ENCODE results near the gene SIK3.

Gene SIK3

GRCh38 chr11:116895048-116895757, 203.0 kb downstream of the SIK3 start:
- DNase-seq (ENCODE audit: low read depth): no peak

DNA sequence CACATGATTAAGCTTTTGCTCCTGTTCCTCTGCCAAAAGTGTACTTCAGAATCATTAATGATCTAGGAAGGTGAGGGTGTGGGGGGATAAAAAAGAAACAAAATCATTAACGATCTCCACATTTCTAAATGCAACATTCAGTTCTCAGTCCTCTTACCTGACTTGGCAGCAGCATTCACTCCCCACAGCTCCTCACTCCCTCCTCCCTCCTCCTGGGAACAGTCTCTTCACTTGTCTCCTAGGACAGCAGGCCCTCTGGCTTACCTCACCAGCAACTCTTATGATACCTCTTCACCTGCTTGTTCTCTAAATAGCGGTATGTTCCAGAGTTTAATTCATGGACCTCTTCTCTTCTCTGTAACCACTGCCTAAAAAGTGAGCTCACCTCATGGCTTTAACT, 204.3 kb downstream of the SIK3 start:
- DNase-seq (ENCODE audit: low read depth): no peak

DNA sequence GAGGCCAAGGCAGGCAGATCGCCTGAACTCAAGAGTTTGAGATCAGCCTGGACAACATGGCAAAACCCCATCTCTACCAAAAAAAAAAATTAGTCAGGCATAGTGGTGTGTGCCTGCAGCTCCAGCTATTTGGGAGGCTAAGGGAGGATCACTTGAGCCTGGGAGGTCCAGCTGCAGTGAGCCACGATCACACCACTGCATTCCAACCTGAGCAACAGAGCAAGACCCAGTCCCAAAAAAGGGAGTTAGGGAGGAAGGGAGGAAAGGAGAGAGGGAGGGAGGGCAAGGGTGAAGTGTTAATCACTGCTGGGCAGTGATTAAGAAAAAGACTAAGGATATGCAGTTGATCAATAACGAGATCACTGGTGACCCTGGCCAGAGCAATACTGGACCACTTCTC, 204.8 kb downstream of the SIK3 start:
- DNase-seq (ENCODE audit: low read depth): no peak

- no peak for DNase-seq (ENCODE audit: low read depth)
These were observed 205.9 kb downstream of the SIK3 start for GRCh38 chr11:116892374-116892773.

DNA sequence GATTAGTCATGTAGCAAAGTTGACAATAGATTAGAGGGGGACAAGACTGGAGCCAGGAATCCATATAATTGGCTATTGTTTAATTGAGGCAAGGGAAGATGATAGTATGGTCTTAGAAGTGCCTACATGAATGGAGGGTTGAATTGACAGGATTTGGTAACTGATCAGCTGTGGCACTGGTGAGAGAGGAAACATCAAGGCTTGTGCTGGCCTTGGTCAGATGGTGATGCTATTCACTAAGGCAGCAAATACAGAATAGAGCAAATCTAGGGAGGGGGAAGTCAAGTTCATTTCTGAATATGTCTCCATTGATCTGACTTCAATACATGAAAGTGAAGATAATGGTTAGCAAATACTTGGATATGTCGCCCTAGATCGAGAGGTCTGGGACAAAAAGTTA, 206.5 kb downstream of the SIK3 start:
- no peak for DNase-seq (ENCODE audit: low read depth)

- no peak for DNase-seq (ENCODE audit: low read depth)
These were observed 207.6 kb downstream of the SIK3 start for GRCh38 chr11:116890607-116891006.

DNA sequence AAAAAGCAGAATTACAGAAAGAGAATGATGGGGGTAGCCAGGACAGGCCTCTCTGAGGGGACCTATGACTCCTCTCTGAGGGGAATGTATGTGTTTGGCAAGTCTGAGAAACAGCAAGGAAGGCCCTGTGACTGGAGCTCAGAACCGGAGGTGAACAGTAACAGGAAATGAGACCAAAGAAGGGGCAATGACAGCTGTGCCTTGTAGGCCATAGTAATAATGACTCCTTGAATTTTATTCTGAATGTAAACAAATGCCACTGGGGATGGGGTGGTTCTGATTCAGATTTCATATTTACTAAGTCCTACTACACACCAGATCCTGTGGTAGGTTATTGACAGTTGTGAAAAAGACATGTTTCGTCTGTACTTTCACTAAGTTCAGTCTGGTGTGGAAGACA, 208.0 kb downstream of the SIK3 start:
- DNase-seq (ENCODE audit: low read depth): no peak

DNA sequence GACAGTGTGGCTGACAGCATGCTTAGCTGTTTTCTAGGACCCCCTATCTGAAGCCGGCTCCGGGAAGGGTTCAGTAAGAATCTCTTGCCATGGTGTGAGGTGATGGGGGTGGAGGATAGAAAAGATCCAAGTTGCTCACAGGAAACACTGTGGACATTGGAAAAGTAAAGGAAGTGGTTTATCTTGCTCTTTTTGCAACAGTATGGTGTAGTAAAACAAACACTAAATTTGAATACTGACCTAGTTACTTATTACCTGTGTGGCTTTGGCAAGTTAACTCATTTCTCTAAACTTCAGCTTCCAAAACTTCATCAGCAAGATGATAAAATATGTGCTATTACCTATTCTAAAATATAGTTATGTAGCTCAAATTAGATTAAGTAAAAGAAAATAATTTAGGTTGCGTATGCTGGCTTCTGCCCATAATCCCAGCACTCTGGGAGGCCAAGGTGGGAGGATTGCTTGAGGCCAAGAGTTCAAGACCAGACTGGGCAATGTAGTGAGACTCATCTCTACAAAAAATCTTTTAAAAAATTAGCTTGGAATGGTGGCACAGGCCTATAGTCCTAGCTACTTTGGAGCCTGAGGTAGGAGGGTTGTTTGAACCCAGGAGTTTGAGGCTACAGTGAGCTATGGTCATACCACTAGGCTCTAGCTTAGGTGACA, 209.2 kb downstream of the SIK3 start:
- no peak for DNase-seq (ENCODE audit: low read depth)

DNA sequence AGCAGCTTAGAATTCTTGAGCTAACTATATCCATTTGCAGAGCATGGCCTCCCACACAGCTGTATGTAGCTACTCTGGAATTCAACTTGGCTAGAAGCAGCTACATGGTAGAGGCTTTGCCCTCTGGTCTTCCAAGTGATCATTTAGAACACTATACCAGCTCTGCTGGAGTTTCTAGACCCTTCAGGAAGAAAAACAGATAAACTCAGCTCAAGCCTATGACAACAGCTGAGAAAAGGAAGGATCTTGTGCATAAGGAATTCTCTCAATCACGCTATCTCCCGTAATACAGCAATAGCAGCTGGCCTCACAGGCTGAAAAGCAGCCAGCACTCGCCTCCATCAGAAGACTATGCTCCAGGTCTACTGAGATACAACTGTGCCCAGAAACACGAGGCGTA, 210.2 kb downstream of the SIK3 start:
- no peak for DNase-seq (ENCODE audit: low read depth)

DNA sequence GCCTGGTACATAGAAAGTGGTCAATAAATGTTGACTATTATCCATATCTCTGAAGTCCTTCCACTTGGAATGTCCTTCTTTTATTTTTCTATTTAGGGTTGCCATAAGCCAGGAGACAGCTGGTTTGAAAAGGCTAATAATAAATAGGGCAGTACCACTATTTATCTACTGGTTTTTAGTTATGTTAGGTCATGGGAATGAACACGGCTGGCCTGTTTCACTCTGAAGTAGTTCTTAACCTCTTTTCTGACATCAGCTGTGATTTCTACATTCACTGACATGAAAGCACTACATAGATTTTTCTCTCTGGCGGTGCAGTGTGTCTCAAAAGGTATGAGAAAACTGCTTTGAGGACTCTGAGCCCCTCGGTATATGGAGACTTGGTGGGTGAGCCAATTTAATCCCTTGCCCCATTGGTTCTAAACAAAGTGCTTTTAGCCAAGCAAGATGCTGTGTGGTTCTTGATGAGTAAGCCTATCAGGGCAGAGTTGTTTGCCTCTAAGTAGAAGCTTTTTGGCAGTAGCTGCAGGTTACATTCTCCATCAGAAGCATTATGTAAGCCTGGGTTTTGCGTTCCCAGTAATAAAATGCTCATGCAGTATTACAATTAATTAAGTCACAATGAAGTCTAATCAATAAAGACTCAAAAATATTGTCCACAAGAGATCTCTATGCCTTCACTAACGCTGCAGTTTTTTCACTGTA, 212.1 kb downstream of the SIK3 start:
- DNase-seq (ENCODE audit: low read depth): no peak

DNA sequence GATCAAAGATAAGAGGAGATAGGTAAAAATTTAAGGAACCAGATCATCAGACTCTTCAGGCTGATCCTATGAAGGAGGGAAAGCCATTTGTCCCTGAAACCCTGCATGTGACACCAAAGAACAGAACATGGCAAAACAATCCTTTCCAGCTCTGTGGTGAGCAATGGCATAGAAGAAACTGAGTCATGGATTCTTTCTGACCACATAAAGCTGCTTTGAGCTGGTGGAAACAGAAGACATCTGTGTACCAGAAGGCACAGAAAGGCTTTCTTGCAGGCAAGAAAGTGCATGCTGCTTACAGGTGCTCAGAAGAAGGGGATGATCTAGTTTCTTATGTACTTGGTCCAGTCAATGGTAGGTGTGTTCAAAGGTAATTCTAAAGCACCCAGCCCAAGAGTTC, 215.8 kb downstream of the SIK3 start:
- DNase-seq (ENCODE audit: low read depth): no peak

DNA sequence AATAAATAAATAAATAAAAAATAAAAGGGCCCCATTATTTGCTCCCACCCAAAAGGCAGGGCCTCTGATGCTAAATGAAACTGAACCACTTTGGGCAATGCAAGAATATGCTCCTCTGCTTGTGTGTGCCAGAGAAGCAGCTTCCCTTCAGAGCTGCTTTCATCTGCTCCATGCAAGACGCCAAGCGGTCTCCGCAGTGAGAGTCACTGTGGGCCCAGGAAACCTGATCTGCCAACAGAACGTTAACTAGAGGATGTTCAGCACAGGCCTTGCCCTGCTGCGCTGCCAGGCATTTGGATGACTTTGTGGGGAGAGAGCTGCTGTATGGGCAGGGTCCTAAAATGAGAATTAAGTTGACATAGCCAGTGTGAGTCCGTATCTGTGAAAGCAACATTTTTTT, 217.1 kb downstream of the SIK3 start:
- DNase-seq (ENCODE audit: low read depth): no peak

DNA sequence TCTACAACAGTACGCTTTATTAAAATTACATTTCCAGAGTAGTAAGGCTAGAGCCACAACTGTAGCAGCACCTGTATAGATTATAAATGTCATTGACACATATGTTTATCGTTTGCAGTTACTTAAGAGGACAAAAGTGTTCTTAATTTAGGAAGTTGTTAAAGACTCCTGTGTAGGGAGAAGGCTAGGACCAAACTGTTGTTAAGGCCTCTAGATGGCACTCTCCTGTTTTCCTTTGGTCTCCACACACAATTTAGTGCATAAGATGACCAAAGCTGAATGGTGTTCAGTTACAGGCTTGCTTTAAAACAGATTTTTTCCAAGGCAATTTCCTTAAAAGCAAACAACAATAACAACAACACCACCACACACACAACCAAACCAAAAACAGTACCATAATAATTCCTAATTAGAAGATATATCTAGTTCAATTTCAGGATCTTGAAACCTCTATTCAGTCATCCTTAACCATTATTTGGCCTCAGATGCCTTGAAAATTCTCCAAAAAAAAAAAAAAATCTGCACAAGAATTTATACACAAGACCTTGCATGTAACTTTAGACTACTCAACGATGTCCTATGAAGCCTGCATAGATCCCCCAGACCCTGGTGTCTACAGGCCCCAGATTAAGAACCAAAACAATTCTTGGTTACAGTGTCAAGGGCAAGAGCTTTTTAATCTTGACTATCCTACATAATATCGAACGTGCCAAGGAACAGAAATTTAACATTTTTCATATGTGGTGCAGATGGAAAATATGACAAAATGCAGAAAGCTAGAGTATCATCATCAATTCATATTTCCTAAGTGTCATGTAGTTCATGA, 218.2 kb downstream of the SIK3 start:
- DNase-seq (ENCODE audit: low read depth): no peak

GRCh38 chr11:116876656-116877055, 221.6 kb downstream of the SIK3 start:
- DNase-seq (ENCODE audit: low read depth): no peak

GRCh38 chr11:116875194-116875593, 223.0 kb downstream of the SIK3 start:
- no peak for DNase-seq (ENCODE audit: low read depth)

- DNase-seq (ENCODE audit: low read depth): no peak
These were observed 224.0 kb downstream of the SIK3 start for GRCh38 chr11:116874251-116874650.

DNA sequence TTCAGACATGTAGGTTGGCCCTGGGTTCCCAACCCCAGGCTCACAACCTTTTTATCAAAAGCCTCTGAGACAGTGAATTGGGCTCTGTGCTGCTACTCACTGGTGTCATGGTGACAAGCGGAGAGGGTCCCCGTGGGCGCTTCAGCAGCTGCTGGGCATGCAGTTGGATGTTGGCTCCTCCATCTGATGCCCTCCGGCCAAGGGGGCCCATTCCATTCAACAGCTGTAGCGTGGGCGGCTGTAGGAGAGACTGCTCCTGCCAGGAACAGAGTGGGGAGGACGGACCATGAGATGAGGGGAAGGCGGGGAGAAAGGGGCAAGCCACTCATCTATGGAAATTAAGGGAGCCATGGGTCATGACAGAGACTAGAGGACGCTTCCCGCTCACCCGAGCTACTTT, 224.8 kb downstream of the SIK3 start:
- DNase-seq (ENCODE audit: low read depth): no peak

GRCh38 chr11:116871248-116871647, 227.0 kb downstream of the SIK3 start:
- DNase-seq (ENCODE audit: low read depth): no peak

DNA sequence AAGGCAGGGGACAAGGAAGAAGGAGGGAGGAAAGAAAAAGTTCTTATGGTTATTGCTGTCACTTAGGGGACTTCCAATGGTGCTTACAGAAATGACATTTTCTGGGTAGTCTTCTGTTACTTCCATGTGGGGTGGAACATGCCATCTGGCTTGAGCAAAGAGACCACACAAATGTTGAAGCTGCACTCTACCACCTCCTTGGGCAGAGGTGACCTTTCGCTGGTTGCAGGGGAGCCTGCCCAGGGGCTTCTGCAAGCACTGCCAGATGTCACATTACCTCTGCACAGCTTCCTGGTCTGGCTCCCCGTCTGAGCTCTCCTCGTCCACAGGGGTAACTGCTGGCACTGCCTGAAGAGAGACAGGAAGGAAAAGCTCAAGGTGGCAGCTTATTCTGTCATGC, 228.2 kb downstream of the SIK3 start:
- no peak for DNase-seq (ENCODE audit: low read depth)

DNA sequence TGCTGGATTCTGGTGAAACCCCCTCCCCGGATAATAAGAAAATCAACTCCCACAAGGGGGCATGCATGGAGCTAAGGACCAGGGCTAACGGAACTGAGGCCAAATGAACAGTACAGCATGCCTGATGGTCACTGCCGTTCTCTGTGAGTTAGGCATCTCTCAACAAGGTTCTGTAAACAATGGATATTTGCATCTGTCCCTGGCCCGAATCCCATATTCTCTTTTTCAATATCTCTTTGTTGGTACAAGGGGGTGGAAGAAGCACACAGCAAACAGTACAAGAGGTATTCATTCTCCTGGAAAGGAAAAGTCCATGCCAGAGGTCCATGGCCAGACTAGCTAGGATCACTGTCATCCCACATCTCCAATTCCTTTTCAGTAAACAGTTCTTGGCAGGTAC, 228.6 kb downstream of the SIK3 start:
- no peak for DNase-seq (ENCODE audit: low read depth)

GRCh38 chr11:116868066-116868465, 230.2 kb downstream of the SIK3 start:
- no peak for DNase-seq (ENCODE audit: low read depth)

DNA sequence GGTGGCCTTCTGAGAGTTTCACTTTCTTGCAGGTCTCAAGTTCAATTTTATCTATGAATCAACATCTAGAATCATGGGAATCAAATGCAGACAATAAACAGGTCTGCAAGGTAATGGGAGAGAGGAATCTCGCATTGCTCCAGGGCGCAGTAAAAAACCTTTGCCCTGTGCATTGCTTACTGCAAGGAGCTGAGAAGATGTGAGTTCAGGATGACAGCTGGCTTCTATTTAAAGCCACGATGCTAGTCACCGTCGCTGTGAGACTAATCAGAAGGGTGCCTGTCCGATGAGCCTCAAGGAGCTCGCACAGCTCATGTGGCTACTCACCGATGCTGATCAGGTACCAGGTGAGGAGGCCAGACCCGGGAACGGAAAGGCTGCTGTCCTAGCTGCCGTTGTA, 230.6 kb downstream of the SIK3 start:
- DNase-seq (ENCODE audit: low read depth): no peak

Measured in T follicular helper cell (primary cell).